Measurements from ENCODE around the gene TMEM92. TPM values are rescaled to one million over a fixed set of nuclear protein-coding genes. Genes with fewer than 3 reads are reported as not detected.

TMEM92 gene
- total RNA-seq, 3 donors from 2014 or later: 1.3 to 2.8 (median 2.6) TPM

GRCh38 chr17:50239937-50240336, 34.3 kb upstream of the TMEM92 start:
- Histone ChIP-seq H3K36me3 (ENCODE audit: low read depth) (no peaks in the 10 kb centered on the region), H3K4me1 (ENCODE audit: low read depth) (no peaks in the 10 kb centered on the region), H3K4me3 (no peak overlapping the region), H3K9me3 (no peaks in the 10 kb centered on the region)
- no peak for ATAC-seq
- intact Hi-C loops (cut with DNase I, micrococcal nuclease): no loop called here
- no peak for DNase-seq
- no peak for TF ChIP-seq CTCF (IDR thresholded peaks at IDR 0.05)

GRCh38 chr17:50240851-50241250, 33.4 kb upstream of the TMEM92 start:
- DNase-seq (no peak), ATAC-seq (no peak)
- H3K4me3 ChIP-seq: no peak overlapping the region
- no peak for TF ChIP-seq CTCF (IDR thresholded peaks at IDR 0.05)
- intact Hi-C loops (cut with DNase I, micrococcal nuclease): no loop called here
- no peaks in the 10 kb centered on the region for H3K36me3 ChIP-seq (ENCODE audit: low read depth)
- no peaks in the 10 kb centered on the region for H3K4me1 ChIP-seq (ENCODE audit: low read depth)
- no peaks in the 10 kb centered on the region for H3K9me3 ChIP-seq

DNA sequence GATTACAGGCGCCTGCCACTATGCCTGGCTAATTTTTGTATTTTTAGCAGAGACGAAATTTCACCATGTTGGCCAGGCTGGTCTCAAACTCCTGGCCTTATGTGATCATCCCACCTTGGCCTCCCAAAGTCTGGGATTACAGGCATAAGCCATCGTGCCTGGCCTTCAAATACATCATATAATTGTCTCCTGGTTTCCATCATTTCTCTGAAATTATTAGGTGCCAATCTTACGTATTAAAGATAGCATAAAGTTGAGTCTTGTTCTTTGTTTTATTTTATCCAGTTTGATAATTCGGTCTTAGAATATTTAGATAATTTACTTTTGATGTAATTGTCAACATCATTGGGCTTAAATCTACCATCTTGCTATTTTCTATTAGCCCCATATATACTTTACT, 32.8 kb upstream of the TMEM92 start:
- Histone ChIP-seq H3K36me3 (ENCODE audit: low read depth) (no peaks in the 10 kb centered on the region), H3K4me3 (no peak overlapping the region), H3K4me1 (ENCODE audit: low read depth) (no peaks in the 10 kb centered on the region), H3K9me3 (no peaks in the 10 kb centered on the region)
- no peak for DNase-seq
- no peak for ATAC-seq
- intact Hi-C loops (cut with DNase I, micrococcal nuclease): no loop called here
- no peak for TF ChIP-seq CTCF (IDR thresholded peaks at IDR 0.05)

DNA sequence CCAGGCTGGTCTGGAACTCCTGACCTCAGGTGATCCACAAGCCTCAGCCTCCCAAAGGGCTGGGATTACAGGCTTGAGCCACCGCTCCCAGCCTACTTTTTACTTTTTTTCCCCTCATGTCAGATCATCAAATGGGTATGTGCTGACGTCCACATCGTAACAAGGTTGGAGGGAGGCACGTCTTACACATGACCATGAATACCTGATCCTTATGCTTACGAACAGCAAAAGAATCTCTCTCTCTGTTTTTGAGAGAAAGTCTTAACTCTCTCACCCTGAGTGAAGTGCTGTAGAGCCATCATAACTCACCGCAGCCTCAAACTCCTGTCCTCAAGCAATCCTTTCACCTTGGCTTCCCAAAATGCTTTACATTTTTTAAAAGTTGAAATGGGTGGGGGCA, 29.5 kb upstream of the TMEM92 start:
- TF ChIP-seq CTCF (IDR thresholded peaks at IDR 0.05): no peak
- ATAC-seq (no peak), DNase-seq (no peak)
- Histone ChIP-seq H3K36me3 (ENCODE audit: low read depth) (no peaks in the 10 kb centered on the region), H3K4me1 (ENCODE audit: low read depth) (no peaks in the 10 kb centered on the region), H3K9me3 (peaks cover 6% of the 10 kb centered on the region), H3K4me3 (no peak overlapping the region)
- intact Hi-C loops (cut with DNase I, micrococcal nuclease): no loop called here

- TF ChIP-seq CTCF (IDR thresholded peaks at IDR 0.05): no peak
- Histone ChIP-seq H3K36me3 (ENCODE audit: low read depth) (no peaks in the 10 kb centered on the region), H3K9me3 (peaks cover 6% of the 10 kb centered on the region), H3K4me3 (no peak overlapping the region), H3K4me1 (ENCODE audit: low read depth) (no peaks in the 10 kb centered on the region)
- no peak for ATAC-seq
- intact Hi-C loops (cut with DNase I, micrococcal nuclease): no loop called here
- no peak for DNase-seq
These were observed 26.0 kb upstream of the TMEM92 start for GRCh38 chr17:50248255-50248654.

GRCh38 chr17:50252781-50253180, 21.5 kb upstream of the TMEM92 start:
- Histone ChIP-seq H3K9me3 (peaks cover 6% of the 10 kb centered on the region), H3K36me3 (ENCODE audit: low read depth) (no peaks in the 10 kb centered on the region), H3K4me3 (no peak overlapping the region), H3K4me1 (ENCODE audit: low read depth) (no peaks in the 10 kb centered on the region)
- DNase-seq: no peak
- intact Hi-C loops (cut with DNase I, micrococcal nuclease): no loop called here
- no peak for ATAC-seq
- TF ChIP-seq CTCF (IDR thresholded peaks at IDR 0.05): no peak
